WTC11 (cell line): ENCODE measurements around the gene CUL1. TPM values are rescaled to one million over a fixed set of nuclear protein-coding genes. Genes with fewer than 3 reads are reported as not detected.

Source experiments
- ATAC-seq: fragments of 200-7000 bp; cut with Tn5 transposase; 2 replicates; pipeline ENCODE4 v1.10.0; 2021; ENCODE audit warnings: mild to moderate bottlenecking, moderate library complexity
- CTCF ChIA-PET: fragments of 300-600 bp; sonication (Branson Sonifier 250); formaldehyde crosslinking; loops from one replicate; lab custom pipeline; 2021; ENCODE audit warnings: antibody characterized with exemption; lab: Charles Lee
- POLR2A ChIA-PET: fragments of 350-600 bp; sonication (Branson Sonifier 250); formaldehyde crosslinking; loops from one replicate; lab custom pipeline; 2021; ENCODE audit warnings: antibody characterized with exemption; lab: Charles Lee
- DNase-seq: peaks from one replicate; pipeline ENCODE4 v3.0.0; 2021; ENCODE audit warnings: low spot score
- H3K27ac Mint-ChIP-seq: 2 replicates; pipeline ENCODE4 v1.8.0; 2021; ENCODE audit warnings: mixed read lengths
- H3K27me3 Mint-ChIP-seq: 2 replicates; pipeline ENCODE4 v1.8.0; 2021; ENCODE audit warnings: low read depth, mild to moderate bottlenecking, moderate library complexity, mixed read lengths
- H3K36me3 Mint-ChIP-seq: 2 replicates; pipeline ENCODE4 v1.8.0; 2021; ENCODE audit warnings: mixed read lengths
- H3K4me1 Mint-ChIP-seq: 2 replicates; pipeline ENCODE4 v1.8.0; 2022; ENCODE audit warnings: mixed read lengths
- H3K4me3 Mint-ChIP-seq: 2 replicates; pipeline ENCODE4 v1.8.0; 2021; ENCODE audit warnings: mild to moderate bottlenecking, moderate library complexity, mixed read lengths
- H3K9me3 Mint-ChIP-seq: 2 replicates; pipeline ENCODE4 v1.8.0; 2021; ENCODE audit warnings: mixed read lengths
- ATF1 ChIP-seq: sonication (generic); formaldehyde crosslinking; IDR thresholded peaks from 2 replicates; pipeline ENCODE4 v1.8.1; 2023; ENCODE audit warnings: mild to moderate bottlenecking, moderate library complexity, missing genetic modification reagents
- GRHL2 ChIP-seq: fragments of 250-450 bp; sonication (Bioruptor Pico); IDR thresholded peaks from 2 replicates; pipeline ENCODE4 v1.8.0; 2022; ENCODE audit warnings: mild to moderate bottlenecking, moderate library complexity; ENCODE audit not compliant: insufficient replicate concordance, severe bottlenecking
- JAZF1 ChIP-seq: fragments of 250-450 bp; sonication (Bioruptor Pico); IDR thresholded peaks from 2 replicates; pipeline ENCODE4 v1.9.0; 2021; ENCODE audit warnings: moderate library complexity, mild to moderate bottlenecking, inconsistent platforms
- NFATC4 ChIP-seq: fragments of 250-450 bp; sonication (Bioruptor Pico); IDR thresholded peaks from 2 replicates; pipeline ENCODE4 v1.9.0; 2021; ENCODE audit warnings: mild to moderate bottlenecking
- OVOL2 ChIP-seq: fragments of 250-450 bp; sonication (Bioruptor Pico); IDR thresholded peaks from 2 replicates; pipeline ENCODE4 v1.9.0; 2021; ENCODE audit warnings: mild to moderate bottlenecking, borderline replicate concordance
- SP1 ChIP-seq: sonication (generic); formaldehyde crosslinking; conservative IDR thresholded peaks from 2 replicates; pipeline ENCODE4 v1.8.1; 2022; ENCODE audit warnings: missing genetic modification reagents
- ZNF423 ChIP-seq: fragments of 250-450 bp; sonication (Bioruptor Pico); IDR thresholded peaks from 2 replicates; pipeline ENCODE4 v2.1.2; 2022; ENCODE audit warnings: mild to moderate bottlenecking, moderate library complexity
- total RNA-seq: library from RNA; stranded (reverse); gene quantifications from 3 replicates; pipeline ENCODE4 v1.2.3, GENCODE V29; 2021
- TF ChIP-seq, protein P1 (sequence below): sonication (generic); formaldehyde crosslinking; IDR thresholded peaks from 2 replicates; pipeline ENCODE4 v1.8.1; 2022; ENCODE audit warnings: low read depth, missing genetic modification reagents, borderline replicate concordance
- TF ChIP-seq, protein P2 (sequence below): sonication (generic); formaldehyde crosslinking; IDR thresholded peaks from 2 replicates; pipeline ENCODE4 v1.8.1; 2023; ENCODE audit warnings: mild to moderate bottlenecking, missing genetic modification reagents, moderate library complexity
- TF ChIP-seq, protein P3 (sequence below): sonication (generic); formaldehyde crosslinking; IDR thresholded peaks from 2 replicates; pipeline ENCODE4 v1.8.0; 2023; ENCODE audit warnings: missing genetic modification reagents
- TF ChIP-seq, protein P4 (sequence below): fragments of 250-450 bp; sonication (Bioruptor Pico); IDR thresholded peaks from 2 replicates; pipeline ENCODE4 v1.9.0; 2021; ENCODE audit warnings: mild to moderate bottlenecking
- TF ChIP-seq, protein P5 (sequence below): fragments of 250-450 bp; sonication (Bioruptor Pico); IDR thresholded peaks from 2 replicates; pipeline ENCODE4 v1.9.0; 2021; ENCODE audit warnings: mild to moderate bottlenecking
- TF ChIP-seq, protein P6 (sequence below): sonication (generic); formaldehyde crosslinking; conservative IDR thresholded peaks from 2 replicates; pipeline ENCODE4 v1.8.1; 2023; ENCODE audit warnings: mild to moderate bottlenecking, low read depth, missing genetic modification reagents, moderate library complexity
- TF ChIP-seq, protein P7 (sequence below): sonication (generic); formaldehyde crosslinking; IDR thresholded peaks from 2 replicates; pipeline ENCODE4 v1.8.0; 2023; ENCODE audit warnings: missing genetic modification reagents, mild to moderate bottlenecking, borderline replicate concordance
- TF ChIP-seq, protein P8 (sequence below): sonication (generic); formaldehyde crosslinking; IDR thresholded peaks from 2 replicates; pipeline ENCODE4 v1.8.1; 2022; ENCODE audit warnings: mild to moderate bottlenecking, moderate library complexity, missing genetic modification reagents

Gene CUL1
- total RNA-seq, 1 experiment from 2014 or later, result 50.5 TPM

DNA sequence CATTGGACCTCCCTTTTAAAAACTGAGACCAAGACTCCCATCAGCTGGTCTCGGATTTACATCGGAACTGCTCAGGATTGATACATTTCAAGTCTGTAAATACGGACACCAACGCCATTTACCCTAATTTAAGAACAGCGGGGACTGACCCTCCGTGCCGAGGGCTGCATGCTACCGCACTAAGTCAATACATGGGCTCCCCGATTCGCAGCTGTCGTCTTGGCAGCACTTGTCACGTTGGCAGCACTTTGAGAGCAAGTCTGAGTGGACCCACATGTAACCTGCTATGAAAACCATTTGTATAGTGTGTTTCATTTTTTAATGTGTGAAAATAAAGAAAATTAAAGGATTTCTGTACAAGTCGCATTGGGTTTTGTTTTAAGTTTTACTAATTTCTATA is 102.0 kb downstream of the CUL1 start:
- H3K4me3 Mint-ChIP-seq, result 0 out of 2 replicates have a peak overlapping the region, but pooled peaks have one; percentile 15
- ATAC-seq (peak; percentile 11), DNase-seq (no peak)
- ChIA-PET CTCF (interaction anchor here (0.9 to 1.1 kb wide), 3 partner anchors 54 to 299 kb away, joined by 4 read pairs; no protein-coding TSS in a partner anchor), POLR2A (no interaction called here)
- peak overlapping the region; percentile 82 for H3K27ac Mint-ChIP-seq
- no peaks in the 10 kb centered on the region for H3K27me3 Mint-ChIP-seq
- TF ChIP-seq NFATC4 (CRISPR knock-in tag), result no peak
- TF ChIP-seq, protein P1, sequence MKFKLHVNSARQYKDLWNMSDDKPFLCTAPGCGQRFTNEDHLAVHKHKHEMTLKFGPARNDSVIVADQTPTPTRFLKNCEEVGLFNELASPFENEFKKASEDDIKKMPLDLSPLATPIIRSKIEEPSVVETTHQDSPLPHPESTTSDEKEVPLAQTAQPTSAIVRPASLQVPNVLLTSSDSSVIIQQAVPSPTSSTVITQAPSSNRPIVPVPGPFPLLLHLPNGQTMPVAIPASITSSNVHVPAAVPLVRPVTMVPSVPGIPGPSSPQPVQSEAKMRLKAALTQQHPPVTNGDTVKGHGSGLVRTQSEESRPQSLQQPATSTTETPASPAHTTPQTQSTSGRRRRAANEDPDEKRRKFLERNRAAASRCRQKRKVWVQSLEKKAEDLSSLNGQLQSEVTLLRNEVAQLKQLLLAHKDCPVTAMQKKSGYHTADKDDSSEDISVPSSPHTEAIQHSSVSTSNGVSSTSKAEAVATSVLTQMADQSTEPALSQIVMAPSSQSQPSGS (CRISPR knock-in tag), result no peak
- peaks cover 12% of the 10 kb centered on the region for H3K9me3 Mint-ChIP-seq
- H3K4me1 Mint-ChIP-seq, result peaks cover 41% of the 10 kb centered on the region
- H3K36me3 Mint-ChIP-seq, result peaks cover 48% of the 10 kb centered on the region

DNA sequence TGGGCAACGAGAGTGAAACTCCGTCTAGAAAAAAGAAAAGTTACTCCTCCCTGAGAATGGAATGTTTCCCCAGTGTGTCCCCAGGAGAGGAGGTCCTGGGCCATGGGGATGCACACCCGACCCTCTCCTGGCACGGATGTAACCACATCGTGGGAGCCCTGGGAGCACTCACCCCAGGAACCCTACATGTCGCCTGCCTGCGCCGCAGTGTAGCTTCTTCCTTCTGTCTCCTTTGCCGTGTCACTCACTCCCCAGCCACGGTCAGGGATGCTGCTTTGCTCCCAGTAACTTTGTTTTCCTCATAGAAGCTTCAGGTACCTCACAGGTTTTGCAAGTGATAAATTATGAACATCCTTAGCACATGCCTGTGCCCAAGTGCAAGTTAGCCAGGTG is 103.4 kb downstream of the CUL1 start:
- peaks cover 12% of the 10 kb centered on the region for H3K9me3 Mint-ChIP-seq
- TF ChIP-seq OVOL2 (no peak), GRHL2 (CRISPR knock-in tag) (no peak), ATF1 (no peak), ZNF423 (CRISPR knock-in tag) (no peak), SP1 (CRISPR knock-in tag) (no peak), JAZF1 (CRISPR knock-in tag) (no peak)
- TF ChIP-seq, protein P2, sequence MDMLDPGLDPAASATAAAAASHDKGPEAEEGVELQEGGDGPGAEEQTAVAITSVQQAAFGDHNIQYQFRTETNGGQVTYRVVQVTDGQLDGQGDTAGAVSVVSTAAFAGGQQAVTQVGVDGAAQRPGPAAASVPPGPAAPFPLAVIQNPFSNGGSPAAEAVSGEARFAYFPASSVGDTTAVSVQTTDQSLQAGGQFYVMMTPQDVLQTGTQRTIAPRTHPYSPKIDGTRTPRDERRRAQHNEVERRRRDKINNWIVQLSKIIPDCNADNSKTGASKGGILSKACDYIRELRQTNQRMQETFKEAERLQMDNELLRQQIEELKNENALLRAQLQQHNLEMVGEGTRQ, result no peak
- TF ChIP-seq, protein P3, sequence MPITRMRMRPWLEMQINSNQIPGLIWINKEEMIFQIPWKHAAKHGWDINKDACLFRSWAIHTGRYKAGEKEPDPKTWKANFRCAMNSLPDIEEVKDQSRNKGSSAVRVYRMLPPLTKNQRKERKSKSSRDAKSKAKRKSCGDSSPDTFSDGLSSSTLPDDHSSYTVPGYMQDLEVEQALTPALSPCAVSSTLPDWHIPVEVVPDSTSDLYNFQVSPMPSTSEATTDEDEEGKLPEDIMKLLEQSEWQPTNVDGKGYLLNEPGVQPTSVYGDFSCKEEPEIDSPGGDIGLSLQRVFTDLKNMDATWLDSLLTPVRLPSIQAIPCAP (CRISPR knock-in tag), result no peak
- TF ChIP-seq, protein P4, sequence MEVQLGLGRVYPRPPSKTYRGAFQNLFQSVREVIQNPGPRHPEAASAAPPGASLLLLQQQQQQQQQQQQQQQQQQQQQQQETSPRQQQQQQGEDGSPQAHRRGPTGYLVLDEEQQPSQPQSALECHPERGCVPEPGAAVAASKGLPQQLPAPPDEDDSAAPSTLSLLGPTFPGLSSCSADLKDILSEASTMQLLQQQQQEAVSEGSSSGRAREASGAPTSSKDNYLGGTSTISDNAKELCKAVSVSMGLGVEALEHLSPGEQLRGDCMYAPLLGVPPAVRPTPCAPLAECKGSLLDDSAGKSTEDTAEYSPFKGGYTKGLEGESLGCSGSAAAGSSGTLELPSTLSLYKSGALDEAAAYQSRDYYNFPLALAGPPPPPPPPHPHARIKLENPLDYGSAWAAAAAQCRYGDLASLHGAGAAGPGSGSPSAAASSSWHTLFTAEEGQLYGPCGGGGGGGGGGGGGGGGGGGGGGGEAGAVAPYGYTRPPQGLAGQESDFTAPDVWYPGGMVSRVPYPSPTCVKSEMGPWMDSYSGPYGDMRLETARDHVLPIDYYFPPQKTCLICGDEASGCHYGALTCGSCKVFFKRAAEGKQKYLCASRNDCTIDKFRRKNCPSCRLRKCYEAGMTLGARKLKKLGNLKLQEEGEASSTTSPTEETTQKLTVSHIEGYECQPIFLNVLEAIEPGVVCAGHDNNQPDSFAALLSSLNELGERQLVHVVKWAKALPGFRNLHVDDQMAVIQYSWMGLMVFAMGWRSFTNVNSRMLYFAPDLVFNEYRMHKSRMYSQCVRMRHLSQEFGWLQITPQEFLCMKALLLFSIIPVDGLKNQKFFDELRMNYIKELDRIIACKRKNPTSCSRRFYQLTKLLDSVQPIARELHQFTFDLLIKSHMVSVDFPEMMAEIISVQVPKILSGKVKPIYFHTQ (CRISPR knock-in tag), result no peak
- TF ChIP-seq, protein P5, sequence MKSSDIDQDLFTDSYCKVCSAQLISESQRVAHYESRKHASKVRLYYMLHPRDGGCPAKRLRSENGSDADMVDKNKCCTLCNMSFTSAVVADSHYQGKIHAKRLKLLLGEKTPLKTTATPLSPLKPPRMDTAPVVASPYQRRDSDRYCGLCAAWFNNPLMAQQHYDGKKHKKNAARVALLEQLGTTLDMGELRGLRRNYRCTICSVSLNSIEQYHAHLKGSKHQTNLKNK (CRISPR knock-in tag), result no peak
- TF ChIP-seq, protein P6, sequence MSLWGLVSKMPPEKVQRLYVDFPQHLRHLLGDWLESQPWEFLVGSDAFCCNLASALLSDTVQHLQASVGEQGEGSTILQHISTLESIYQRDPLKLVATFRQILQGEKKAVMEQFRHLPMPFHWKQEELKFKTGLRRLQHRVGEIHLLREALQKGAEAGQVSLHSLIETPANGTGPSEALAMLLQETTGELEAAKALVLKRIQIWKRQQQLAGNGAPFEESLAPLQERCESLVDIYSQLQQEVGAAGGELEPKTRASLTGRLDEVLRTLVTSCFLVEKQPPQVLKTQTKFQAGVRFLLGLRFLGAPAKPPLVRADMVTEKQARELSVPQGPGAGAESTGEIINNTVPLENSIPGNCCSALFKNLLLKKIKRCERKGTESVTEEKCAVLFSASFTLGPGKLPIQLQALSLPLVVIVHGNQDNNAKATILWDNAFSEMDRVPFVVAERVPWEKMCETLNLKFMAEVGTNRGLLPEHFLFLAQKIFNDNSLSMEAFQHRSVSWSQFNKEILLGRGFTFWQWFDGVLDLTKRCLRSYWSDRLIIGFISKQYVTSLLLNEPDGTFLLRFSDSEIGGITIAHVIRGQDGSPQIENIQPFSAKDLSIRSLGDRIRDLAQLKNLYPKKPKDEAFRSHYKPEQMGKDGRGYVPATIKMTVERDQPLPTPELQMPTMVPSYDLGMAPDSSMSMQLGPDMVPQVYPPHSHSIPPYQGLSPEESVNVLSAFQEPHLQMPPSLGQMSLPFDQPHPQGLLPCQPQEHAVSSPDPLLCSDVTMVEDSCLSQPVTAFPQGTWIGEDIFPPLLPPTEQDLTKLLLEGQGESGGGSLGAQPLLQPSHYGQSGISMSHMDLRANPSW (CRISPR knock-in tag), result no peak
- TF ChIP-seq, protein P7, sequence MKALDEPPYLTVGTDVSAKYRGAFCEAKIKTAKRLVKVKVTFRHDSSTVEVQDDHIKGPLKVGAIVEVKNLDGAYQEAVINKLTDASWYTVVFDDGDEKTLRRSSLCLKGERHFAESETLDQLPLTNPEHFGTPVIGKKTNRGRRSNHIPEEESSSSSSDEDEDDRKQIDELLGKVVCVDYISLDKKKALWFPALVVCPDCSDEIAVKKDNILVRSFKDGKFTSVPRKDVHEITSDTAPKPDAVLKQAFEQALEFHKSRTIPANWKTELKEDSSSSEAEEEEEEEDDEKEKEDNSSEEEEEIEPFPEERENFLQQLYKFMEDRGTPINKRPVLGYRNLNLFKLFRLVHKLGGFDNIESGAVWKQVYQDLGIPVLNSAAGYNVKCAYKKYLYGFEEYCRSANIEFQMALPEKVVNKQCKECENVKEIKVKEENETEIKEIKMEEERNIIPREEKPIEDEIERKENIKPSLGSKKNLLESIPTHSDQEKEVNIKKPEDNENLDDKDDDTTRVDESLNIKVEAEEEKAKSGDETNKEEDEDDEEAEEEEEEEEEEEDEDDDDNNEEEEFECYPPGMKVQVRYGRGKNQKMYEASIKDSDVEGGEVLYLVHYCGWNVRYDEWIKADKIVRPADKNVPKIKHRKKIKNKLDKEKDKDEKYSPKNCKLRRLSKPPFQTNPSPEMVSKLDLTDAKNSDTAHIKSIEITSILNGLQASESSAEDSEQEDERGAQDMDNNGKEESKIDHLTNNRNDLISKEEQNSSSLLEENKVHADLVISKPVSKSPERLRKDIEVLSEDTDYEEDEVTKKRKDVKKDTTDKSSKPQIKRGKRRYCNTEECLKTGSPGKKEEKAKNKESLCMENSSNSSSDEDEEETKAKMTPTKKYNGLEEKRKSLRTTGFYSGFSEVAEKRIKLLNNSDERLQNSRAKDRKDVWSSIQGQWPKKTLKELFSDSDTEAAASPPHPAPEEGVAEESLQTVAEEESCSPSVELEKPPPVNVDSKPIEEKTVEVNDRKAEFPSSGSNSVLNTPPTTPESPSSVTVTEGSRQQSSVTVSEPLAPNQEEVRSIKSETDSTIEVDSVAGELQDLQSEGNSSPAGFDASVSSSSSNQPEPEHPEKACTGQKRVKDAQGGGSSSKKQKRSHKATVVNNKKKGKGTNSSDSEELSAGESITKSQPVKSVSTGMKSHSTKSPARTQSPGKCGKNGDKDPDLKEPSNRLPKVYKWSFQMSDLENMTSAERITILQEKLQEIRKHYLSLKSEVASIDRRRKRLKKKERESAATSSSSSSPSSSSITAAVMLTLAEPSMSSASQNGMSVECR (CRISPR knock-in tag), result no peak
- TF ChIP-seq, protein P8, sequence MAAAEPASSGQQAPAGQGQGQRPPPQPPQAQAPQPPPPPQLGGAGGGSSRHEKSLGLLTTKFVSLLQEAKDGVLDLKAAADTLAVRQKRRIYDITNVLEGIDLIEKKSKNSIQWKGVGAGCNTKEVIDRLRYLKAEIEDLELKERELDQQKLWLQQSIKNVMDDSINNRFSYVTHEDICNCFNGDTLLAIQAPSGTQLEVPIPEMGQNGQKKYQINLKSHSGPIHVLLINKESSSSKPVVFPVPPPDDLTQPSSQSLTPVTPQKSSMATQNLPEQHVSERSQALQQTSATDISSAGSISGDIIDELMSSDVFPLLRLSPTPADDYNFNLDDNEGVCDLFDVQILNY (CRISPR knock-in tag), result no peak
- ChIA-PET POLR2A (no interaction called here), CTCF (no interaction called here)
- no peak for DNase-seq
- H3K27me3 Mint-ChIP-seq, result no peaks in the 10 kb centered on the region
- peaks cover 35% of the 10 kb centered on the region for H3K4me1 Mint-ChIP-seq
- H3K36me3 Mint-ChIP-seq, result peaks cover 46% of the 10 kb centered on the region
- ATAC-seq, result no peak
- H3K27ac Mint-ChIP-seq, result peak overlapping the region; percentile 15; the same call in 1 of the 2 replicates
- H3K4me3 Mint-ChIP-seq, result no peak overlapping the region
